ENCODE data around the gene FNDC3B. TPM values are rescaled to one million over a fixed set of nuclear protein-coding genes. Genes with fewer than 3 reads are reported as not detected.

The FNDC3B gene
- total and polyA plus RNA-seq, 2 donors = 11.0 to 11.9 TPM

GRCh38 chr3:172082269-172082668 is 42.9 kb downstream of the FNDC3B start:
- H3K36me3 ChIP-seq (ENCODE audit: control insufficient read depth in 2 of 2, insufficient read depth in 2 of 2, low read length in 1 of 2) = no peaks in the 10 kb centered on the region
- DNase-seq (ENCODE audit: low read depth in 6 of 9, low spot score in 9 of 9) = no peak
- H3K27me3 ChIP-seq (ENCODE audit: control insufficient read depth in 2 of 2, insufficient read depth in 1 of 2, low read length in 1 of 2) = no peaks in the 10 kb centered on the region
- 96% methylated on average over 5 of the region's 5 CpGs for WGBS
- H3K4me3 ChIP-seq (ENCODE audit: low read length in 2 of 2) = no peak overlapping the region
- no peaks in the 10 kb centered on the region for H3K4me1 ChIP-seq (ENCODE audit: control insufficient read depth in 2 of 2, insufficient read depth in 2 of 2, low read length in 2 of 2)
- no peaks in the 10 kb centered on the region for H3K9me3 ChIP-seq (ENCODE audit: control insufficient read depth in 2 of 2, insufficient read depth in 1 of 2, low read length in 1 of 2)
- H3K27ac ChIP-seq (ENCODE audit: low read depth in 1 of 2, low read length in 1 of 2) = no peak overlapping the region

- Histone ChIP-seq H3K4me3 (ENCODE audit: low read length in 2 of 2) (no peak overlapping the region), H3K27ac (ENCODE audit: low read depth in 1 of 2, low read length in 1 of 2) (peak overlapping the region in 1 of 2 donors; percentile 4), H3K36me3 (ENCODE audit: control insufficient read depth in 2 of 2, insufficient read depth in 2 of 2, low read length in 1 of 2) (no peaks in the 10 kb centered on the region), H3K4me1 (ENCODE audit: control insufficient read depth in 2 of 2, insufficient read depth in 2 of 2, low read length in 2 of 2) (no peaks in the 10 kb centered on the region), H3K27me3 (ENCODE audit: control insufficient read depth in 2 of 2, insufficient read depth in 1 of 2, low read length in 1 of 2) (no peaks in the 10 kb centered on the region), H3K9me3 (ENCODE audit: control insufficient read depth in 2 of 2, insufficient read depth in 1 of 2, low read length in 1 of 2) (no peaks in the 10 kb centered on the region)
- DNase-seq (ENCODE audit: low read depth in 6 of 9, low spot score in 9 of 9) = no peak
- 97% methylated on average over 5 of the region's 5 CpGs for WGBS
Measured at GRCh38 chr3:172082820-172083513, 43.6 kb downstream of the FNDC3B start.

GRCh38 chr3:172083995-172084409 is 44.6 kb downstream of the FNDC3B start:
- no peaks in the 10 kb centered on the region for H3K9me3 ChIP-seq (ENCODE audit: control insufficient read depth in 2 of 2, insufficient read depth in 1 of 2, low read length in 1 of 2)
- H3K4me1 ChIP-seq (ENCODE audit: control insufficient read depth in 2 of 2, insufficient read depth in 2 of 2, low read length in 2 of 2) = no peaks in the 10 kb centered on the region
- no peaks in the 10 kb centered on the region for H3K36me3 ChIP-seq (ENCODE audit: control insufficient read depth in 2 of 2, insufficient read depth in 2 of 2, low read length in 1 of 2)
- no peak overlapping the region for H3K27ac ChIP-seq (ENCODE audit: low read depth in 1 of 2, low read length in 1 of 2)
- no peak for DNase-seq (ENCODE audit: low read depth in 6 of 9, low spot score in 9 of 9)
- no peak overlapping the region for H3K4me3 ChIP-seq (ENCODE audit: low read length in 2 of 2)
- 98% methylated on average over 8 of the region's 8 CpGs for WGBS
- H3K27me3 ChIP-seq (ENCODE audit: control insufficient read depth in 2 of 2, insufficient read depth in 1 of 2, low read length in 1 of 2) = no peaks in the 10 kb centered on the region

GRCh38 chr3:172084871-172085556 is 45.6 kb downstream of the FNDC3B start:
- Histone ChIP-seq H3K9me3 (ENCODE audit: control insufficient read depth in 2 of 2, insufficient read depth in 1 of 2, low read length in 1 of 2) (no peaks in the 10 kb centered on the region), H3K27ac (ENCODE audit: low read depth in 1 of 2, low read length in 1 of 2) (no peak overlapping the region), H3K36me3 (ENCODE audit: control insufficient read depth in 2 of 2, insufficient read depth in 2 of 2, low read length in 1 of 2) (no peaks in the 10 kb centered on the region), H3K27me3 (ENCODE audit: control insufficient read depth in 2 of 2, insufficient read depth in 1 of 2, low read length in 1 of 2) (no peaks in the 10 kb centered on the region), H3K4me1 (ENCODE audit: control insufficient read depth in 2 of 2, insufficient read depth in 2 of 2, low read length in 2 of 2) (no peaks in the 10 kb centered on the region), H3K4me3 (ENCODE audit: low read length in 2 of 2) (no peak overlapping the region)
- DNase-seq (ENCODE audit: low read depth in 6 of 9, low spot score in 9 of 9) = no peak
- WGBS = 96% methylated on average over 5 of the region's 5 CpGs

- no peaks in the 10 kb centered on the region for H3K27me3 ChIP-seq (ENCODE audit: control insufficient read depth in 2 of 2, insufficient read depth in 1 of 2, low read length in 1 of 2)
- no peaks in the 10 kb centered on the region for H3K4me1 ChIP-seq (ENCODE audit: control insufficient read depth in 2 of 2, insufficient read depth in 2 of 2, low read length in 2 of 2)
- no peak overlapping the region for H3K4me3 ChIP-seq (ENCODE audit: low read length in 2 of 2)
- no peaks in the 10 kb centered on the region for H3K9me3 ChIP-seq (ENCODE audit: control insufficient read depth in 2 of 2, insufficient read depth in 1 of 2, low read length in 1 of 2)
- no peaks in the 10 kb centered on the region for H3K36me3 ChIP-seq (ENCODE audit: control insufficient read depth in 2 of 2, insufficient read depth in 2 of 2, low read length in 1 of 2)
- DNase-seq (ENCODE audit: low read depth in 6 of 9, low spot score in 9 of 9) = no peak
- no peak overlapping the region for H3K27ac ChIP-seq (ENCODE audit: low read depth in 1 of 2, low read length in 1 of 2)
- 99% methylated on average over 2 of the region's 2 CpGs for WGBS
Measured at GRCh38 chr3:172085557-172085895, 46.1 kb downstream of the FNDC3B start.

- no peak for DNase-seq (ENCODE audit: low read depth in 6 of 9, low spot score in 9 of 9)
- no peak overlapping the region for H3K4me3 ChIP-seq (ENCODE audit: low read length in 2 of 2)
- 98% methylated on average over 1 of the region's 1 CpG for WGBS
- H3K9me3 ChIP-seq (ENCODE audit: control insufficient read depth in 2 of 2, insufficient read depth in 1 of 2, low read length in 1 of 2) = no peaks in the 10 kb centered on the region
- no peaks in the 10 kb centered on the region for H3K27me3 ChIP-seq (ENCODE audit: control insufficient read depth in 2 of 2, insufficient read depth in 1 of 2, low read length in 1 of 2)
- H3K4me1 ChIP-seq (ENCODE audit: control insufficient read depth in 2 of 2, insufficient read depth in 2 of 2, low read length in 2 of 2) = no peaks in the 10 kb centered on the region
- H3K36me3 ChIP-seq (ENCODE audit: control insufficient read depth in 2 of 2, insufficient read depth in 2 of 2, low read length in 1 of 2) = no peaks in the 10 kb centered on the region
- H3K27ac ChIP-seq (ENCODE audit: low read depth in 1 of 2, low read length in 1 of 2) = no peak overlapping the region
Measured at GRCh38 chr3:172086071-172086470, 46.7 kb downstream of the FNDC3B start.

GRCh38 chr3:172087198-172087597 is 47.8 kb downstream of the FNDC3B start:
- H3K9me3 ChIP-seq (ENCODE audit: control insufficient read depth in 2 of 2, insufficient read depth in 1 of 2, low read length in 1 of 2) = no peaks in the 10 kb centered on the region

GRCh38 chr3:172087602-172088580 is 48.5 kb downstream of the FNDC3B start:
- no peak overlapping the region for H3K4me3 ChIP-seq (ENCODE audit: low read length in 2 of 2)
- H3K9me3 ChIP-seq (ENCODE audit: control insufficient read depth in 2 of 2, insufficient read depth in 1 of 2, low read length in 1 of 2) = no peaks in the 10 kb centered on the region
- DNase-seq (ENCODE audit: low read depth in 6 of 9, low spot score in 9 of 9) = no peak
- no peaks in the 10 kb centered on the region for H3K4me1 ChIP-seq (ENCODE audit: control insufficient read depth in 2 of 2, insufficient read depth in 2 of 2, low read length in 2 of 2)
- H3K27ac ChIP-seq (ENCODE audit: low read depth in 1 of 2, low read length in 1 of 2) = peak overlapping the region in 1 of 2 donors; percentile 6
- no peaks in the 10 kb centered on the region for H3K36me3 ChIP-seq (ENCODE audit: control insufficient read depth in 2 of 2, insufficient read depth in 2 of 2, low read length in 1 of 2)
- H3K27me3 ChIP-seq (ENCODE audit: control insufficient read depth in 2 of 2, insufficient read depth in 1 of 2, low read length in 1 of 2) = no peaks in the 10 kb centered on the region
- WGBS = 83% methylated on average over 7 of the region's 7 CpGs

More at GRCh38 chr3:172087198-172087597, 47.8 kb downstream of the FNDC3B start:
- no peak overlapping the region for H3K4me3 ChIP-seq (ENCODE audit: low read length in 2 of 2)
- no peak overlapping the region for H3K27ac ChIP-seq (ENCODE audit: low read depth in 1 of 2, low read length in 1 of 2)
- no peaks in the 10 kb centered on the region for H3K4me1 ChIP-seq (ENCODE audit: control insufficient read depth in 2 of 2, insufficient read depth in 2 of 2, low read length in 2 of 2)
- 96% methylated on average over 4 of the region's 4 CpGs for WGBS
- H3K36me3 ChIP-seq (ENCODE audit: control insufficient read depth in 2 of 2, insufficient read depth in 2 of 2, low read length in 1 of 2) = no peaks in the 10 kb centered on the region
- H3K27me3 ChIP-seq (ENCODE audit: control insufficient read depth in 2 of 2, insufficient read depth in 1 of 2, low read length in 1 of 2) = no peaks in the 10 kb centered on the region
- no peak for DNase-seq (ENCODE audit: low read depth in 6 of 9, low spot score in 9 of 9)

GRCh38 chr3:172089250-172089649 is 49.9 kb downstream of the FNDC3B start:
- Histone ChIP-seq H3K9me3 (ENCODE audit: control insufficient read depth in 2 of 2, insufficient read depth in 1 of 2, low read length in 1 of 2) (no peaks in the 10 kb centered on the region), H3K4me1 (ENCODE audit: control insufficient read depth in 2 of 2, insufficient read depth in 2 of 2, low read length in 2 of 2) (no peaks in the 10 kb centered on the region), H3K36me3 (ENCODE audit: control insufficient read depth in 2 of 2, insufficient read depth in 2 of 2, low read length in 1 of 2) (no peaks in the 10 kb centered on the region), H3K27me3 (ENCODE audit: control insufficient read depth in 2 of 2, insufficient read depth in 1 of 2, low read length in 1 of 2) (no peaks in the 10 kb centered on the region), H3K4me3 (ENCODE audit: low read length in 2 of 2) (no peak overlapping the region), H3K27ac (ENCODE audit: low read depth in 1 of 2, low read length in 1 of 2) (no peak overlapping the region)
- WGBS = 99% methylated on average over 4 of the region's 4 CpGs
- DNase-seq (ENCODE audit: low read depth in 6 of 9, low spot score in 9 of 9) = no peak

All from thymus (tissue), 11 donors.